GM12891 (cell line): Measurements from ENCODE around the gene ELOVL5.

Experiments
- POLR2A ChIP-seq: IDR thresholded peaks from 2 replicates; pipeline ENCODE4 v1.6.1; 2011; ENCODE audit warnings: low read depth, low read length, control low read depth
- TAF1 ChIP-seq: IDR thresholded peaks from 2 replicates; pipeline ENCODE4 v1.6.1; 2011; ENCODE audit warnings: low read depth, low read length, control low read depth

DNA sequence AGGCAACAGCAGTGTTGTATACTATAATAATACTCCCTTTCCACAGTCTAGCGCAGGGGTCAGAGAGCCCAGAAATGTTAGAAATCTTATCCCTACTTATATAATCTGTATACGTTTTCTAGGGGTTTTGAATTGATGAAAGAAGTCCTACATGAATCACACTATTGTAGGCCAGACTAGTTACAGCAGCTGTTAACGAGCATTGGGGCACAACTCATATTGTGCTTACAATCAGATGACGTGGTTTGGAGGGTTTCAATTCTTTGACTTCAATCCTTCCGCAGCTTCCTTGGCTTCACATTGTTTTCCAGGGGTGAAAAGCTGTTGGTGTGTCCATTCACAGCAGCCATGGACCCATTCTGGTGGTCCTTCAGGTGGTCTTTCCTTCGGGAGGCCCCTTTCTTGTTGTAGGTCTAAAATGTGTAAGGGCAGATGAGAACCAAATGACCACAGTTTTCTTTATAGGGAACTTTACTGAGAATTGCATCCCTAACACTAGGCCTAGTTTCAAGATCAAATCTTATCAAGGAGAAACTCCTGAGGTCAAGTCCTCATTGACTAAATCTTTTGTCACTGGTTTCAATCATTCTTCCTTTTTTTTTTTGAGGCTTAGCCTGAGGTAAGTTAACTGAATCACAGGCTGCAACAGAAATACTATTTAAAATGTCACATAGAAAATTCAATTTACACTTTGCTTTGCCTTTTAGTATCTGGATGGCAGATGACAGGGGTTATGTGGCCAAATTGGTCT lies 79.7 kb downstream of the ELOVL5 start:
- no peak for TF ChIP-seq TAF1
- no peak for TF ChIP-seq POLR2A
